HCT116 (cell line): Measurements from ENCODE around the gene CRELD2.

Experiments used
- ATF3 ChIP-seq: IDR thresholded peaks from 2 replicates; pipeline ENCODE4 v1.6.1; 2012
- CTCF ChIP-seq, 3 experiments: fragments of 200-600 bp in 1 of 3; sonication (generic) in 1 of 3; IDR thresholded peaks in 2 of 3; conservative IDR thresholded peaks in 1 of 3; 2 replicates each; pipeline ENCODE4 v1.5.1; 2012 to 2017; ENCODE audit warnings: low read depth in 2 of 3, low read length in 2 of 3, antibody characterized with exemption in 1 of 3, borderline replicate concordance in 1 of 3, control low read depth in 1 of 3, mild to moderate bottlenecking in 1 of 3, mixed read lengths in 1 of 3, mixed run types in 1 of 3, moderate library complexity in 1 of 3; ENCODE audit not compliant: insufficient read depth in 1 of 3
- EGR1 ChIP-seq: IDR thresholded peaks from 2 replicates; pipeline ENCODE4 v1.6.1; 2012; ENCODE audit warnings: low read depth
- EZH2 ChIP-seq: fragments of 200-600 bp; sonication (generic); IDR thresholded peaks from 2 replicates; pipeline ENCODE4 v1.6.1; 2017; ENCODE audit warnings: antibody characterized with exemption, mixed run types
- POLR2A ChIP-seq: IDR thresholded peaks from 2 replicates; pipeline ENCODE4 v1.7.0; 2011; ENCODE audit warnings: borderline replicate concordance; ENCODE audit not compliant: insufficient read depth, insufficient read length; ENCODE audit errors: extremely low read depth
- POLR2AphosphoS5 ChIP-seq: IDR thresholded peaks from 2 replicates; pipeline ENCODE4 v1.6.1; 2011; ENCODE audit warnings: mild to moderate bottlenecking, low read depth, low read length, moderate library complexity
- RAD21 ChIP-seq: IDR thresholded peaks from 2 replicates; pipeline ENCODE4 v1.6.1; 2012; ENCODE audit warnings: low read depth, mild to moderate bottlenecking
- SP1 ChIP-seq: IDR thresholded peaks from 2 replicates; pipeline ENCODE4 v1.6.1; 2012; ENCODE audit warnings: low read depth
- SRF ChIP-seq: IDR thresholded peaks from 2 replicates; pipeline ENCODE4 v1.6.1; 2012; ENCODE audit warnings: low read depth
- YY1 ChIP-seq: IDR thresholded peaks from 2 replicates; pipeline ENCODE4 v1.6.1; 2011; ENCODE audit warnings: low read length, low read depth, moderate library complexity, mild to moderate bottlenecking; ENCODE audit not compliant: insufficient replicate concordance; ENCODE audit errors: extremely low read depth
- ZFX ChIP-seq: fragments of 450-650 bp; IDR thresholded peaks from 2 replicates; pipeline ENCODE4 v1.6.1; 2017

GRCh38 chr22:49886346-49887063 lies 31.9 kb upstream of the CRELD2 start:
- TF ChIP-seq CTCF (IDR thresholded peaks at IDR 0.05 in 2 of 3, conservative IDR thresholded peaks at IDR 0.05 in 1 of 3; ENCODE audit: borderline replicate concordance in 1 of 3, insufficient read depth in 1 of 3, low read depth in 2 of 3, low read length in 2 of 3) (no peak), ZFX (no peak), POLR2AphosphoS5 (no peak), EZH2 (no peak), POLR2A (no peak), YY1 (no peak), RAD21 (no peak), EGR1 (no peak), ATF3 (no peak), SP1 (no peak), SRF (no peak)
